ES-I3 (cell line): ENCODE results near the gene CD22.
"Not testable (repeated sequence)": the region's sequence is repeated elsewhere in the genome, so short reads cannot be mapped to it uniquely, and the experiment has no call there.

Experiments used
- H3K36me3 ChIP-seq: 2 replicates; pipeline ENCODE4 v1.6.1; 2013; ENCODE audit warnings: mild to moderate bottlenecking, low read length, control low read depth, moderate library complexity; ENCODE audit not compliant: insufficient read depth
- H3K4me1 ChIP-seq: 2 replicates; pipeline ENCODE4 v1.6.1; 2013; ENCODE audit warnings: mild to moderate bottlenecking, control low read depth, low read length; ENCODE audit not compliant: insufficient read depth
- H3K9ac ChIP-seq: 2 replicates; pipeline ENCODE4 v1.6.1; 2013; ENCODE audit warnings: low read depth, mild to moderate bottlenecking, low read length, moderate library complexity
- H3K9me3 ChIP-seq: 2 replicates; pipeline ENCODE4 v1.6.1; 2013; ENCODE audit warnings: mild to moderate bottlenecking, low read length, moderate library complexity; ENCODE audit not compliant: control insufficient read depth, insufficient read depth

The CD22 gene

DNA sequence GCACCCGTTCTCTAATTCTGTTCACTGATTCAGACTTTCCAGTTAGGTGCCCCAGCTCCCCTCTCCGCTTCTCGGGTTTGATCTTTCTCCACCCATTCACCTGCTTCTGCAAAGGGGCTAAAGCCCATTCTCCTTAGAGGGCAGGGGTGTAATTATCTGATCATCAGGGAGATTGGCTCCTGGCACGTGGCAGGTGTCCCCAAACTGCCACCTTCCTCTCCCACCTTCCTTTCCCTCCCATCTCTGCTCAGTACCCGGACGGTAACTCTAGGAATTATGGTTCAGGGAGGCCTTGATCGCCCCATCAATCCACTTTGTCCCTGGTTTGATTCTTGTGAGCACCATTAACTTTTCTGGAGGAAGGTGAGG, 18.9 kb downstream of the CD22 start:
- H3K4me1 ChIP-seq: no peaks in the 10 kb centered on the region
- no peaks in the 10 kb centered on the region for H3K36me3 ChIP-seq
- no peaks in the 10 kb centered on the region for H3K9me3 ChIP-seq
- H3K9ac ChIP-seq: no peak overlapping the region

DNA sequence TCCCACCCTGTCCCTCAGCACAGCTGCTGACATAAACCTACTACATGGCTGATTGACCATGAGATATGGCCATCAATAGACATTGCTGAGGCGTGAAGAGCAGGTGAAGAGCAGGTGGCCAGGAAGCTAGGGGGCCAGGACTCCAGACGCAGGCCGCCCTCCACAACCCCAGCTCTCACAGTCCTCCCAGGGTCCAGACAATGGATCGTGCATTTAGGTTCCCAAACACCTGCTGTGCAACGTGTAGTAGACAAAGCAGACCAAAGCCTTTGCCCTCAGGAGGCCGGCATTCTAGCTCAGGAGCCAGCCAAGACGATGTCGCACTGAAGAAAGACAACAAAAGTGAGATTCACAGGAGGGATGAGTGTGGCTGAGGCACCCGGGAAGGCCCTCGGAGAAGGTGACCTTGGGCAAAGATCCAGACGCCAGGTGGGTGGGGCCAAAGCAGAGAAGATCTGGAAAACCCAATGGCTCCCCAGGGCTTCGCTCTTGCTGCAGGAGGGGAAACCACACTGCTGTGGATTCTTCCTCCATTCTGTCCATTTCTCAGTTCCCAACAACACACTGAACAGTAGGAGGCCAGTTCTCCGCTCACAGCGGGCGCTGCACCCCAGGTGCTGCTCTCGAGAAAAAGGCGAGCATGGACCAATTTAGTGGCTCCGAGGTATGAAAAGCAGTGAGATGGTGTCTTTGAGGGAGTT, 20.1 kb downstream of the CD22 start:
- Histone ChIP-seq H3K36me3 (no peaks in the 10 kb centered on the region), H3K9ac (no peak overlapping the region), H3K4me1 (no peaks in the 10 kb centered on the region), H3K9me3 (no peaks in the 10 kb centered on the region)

DNA sequence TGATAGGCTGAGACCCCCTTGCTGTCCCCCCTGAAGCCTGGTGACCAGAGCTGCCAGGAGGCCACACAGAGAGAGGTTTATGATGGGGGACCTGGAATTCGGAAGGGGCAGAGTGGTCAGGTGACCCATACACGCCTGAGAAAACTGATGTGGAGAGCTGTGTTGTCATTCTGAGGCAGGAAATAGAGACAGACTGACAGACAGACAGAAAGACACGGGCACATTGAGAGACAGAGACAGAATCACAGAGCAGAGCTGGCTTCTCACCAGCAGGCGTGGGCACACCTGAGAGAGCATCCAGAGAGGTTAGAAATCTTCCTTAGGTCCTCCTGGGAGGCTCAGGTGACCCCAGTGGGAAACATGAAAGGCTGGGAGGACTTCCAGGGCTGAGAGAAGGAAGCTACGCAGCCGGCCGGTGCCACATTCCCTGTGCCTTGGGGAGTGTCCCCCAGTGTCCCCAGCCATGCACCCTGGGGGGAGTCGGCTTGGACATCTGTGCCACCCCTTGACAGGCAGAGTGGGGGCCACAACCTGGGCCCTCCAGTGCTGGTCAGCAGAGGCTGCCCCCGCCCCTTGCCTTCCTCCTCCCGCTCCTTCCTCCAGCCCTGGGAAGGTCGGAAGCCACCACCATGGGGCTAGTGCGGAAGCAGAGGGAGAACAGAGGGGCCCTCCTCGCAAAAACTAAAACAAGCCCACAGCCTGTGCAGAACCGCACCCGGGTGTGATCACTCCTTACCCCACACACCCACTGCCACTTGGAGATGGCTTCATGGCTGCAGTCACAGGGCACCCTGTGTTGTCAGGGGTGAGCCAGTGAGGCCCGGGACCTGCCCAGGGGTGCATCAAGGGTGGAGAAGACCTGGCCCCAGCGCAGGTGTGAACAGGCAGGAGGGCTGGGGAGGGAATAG, 20.9 kb downstream of the CD22 start:
- no peak overlapping the region for H3K9ac ChIP-seq
- H3K4me1 ChIP-seq: no peaks in the 10 kb centered on the region
- no peaks in the 10 kb centered on the region for H3K36me3 ChIP-seq
- H3K9me3 ChIP-seq: no peaks in the 10 kb centered on the region

DNA sequence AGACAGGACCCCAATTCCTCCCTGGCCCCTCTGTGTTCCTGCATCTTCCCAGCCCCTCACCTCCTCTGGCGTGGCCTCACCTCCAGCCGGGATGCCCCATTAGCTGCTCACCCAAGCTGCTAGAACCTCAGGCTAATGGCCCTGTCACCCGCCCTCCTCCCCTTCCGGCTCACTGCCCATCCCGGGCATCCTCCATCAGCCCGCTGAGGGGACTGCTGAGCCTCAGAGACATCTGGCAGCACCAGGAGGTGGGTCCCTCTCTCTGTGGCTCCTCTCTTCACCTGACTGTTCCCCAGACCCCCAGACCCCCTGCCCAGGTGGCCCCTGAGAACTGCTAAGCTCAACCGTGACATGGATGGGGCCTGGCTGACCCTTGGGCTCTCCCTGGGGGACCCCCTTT, 21.6 kb downstream of the CD22 start:
- no peaks in the 10 kb centered on the region for H3K4me1 ChIP-seq

DNA sequence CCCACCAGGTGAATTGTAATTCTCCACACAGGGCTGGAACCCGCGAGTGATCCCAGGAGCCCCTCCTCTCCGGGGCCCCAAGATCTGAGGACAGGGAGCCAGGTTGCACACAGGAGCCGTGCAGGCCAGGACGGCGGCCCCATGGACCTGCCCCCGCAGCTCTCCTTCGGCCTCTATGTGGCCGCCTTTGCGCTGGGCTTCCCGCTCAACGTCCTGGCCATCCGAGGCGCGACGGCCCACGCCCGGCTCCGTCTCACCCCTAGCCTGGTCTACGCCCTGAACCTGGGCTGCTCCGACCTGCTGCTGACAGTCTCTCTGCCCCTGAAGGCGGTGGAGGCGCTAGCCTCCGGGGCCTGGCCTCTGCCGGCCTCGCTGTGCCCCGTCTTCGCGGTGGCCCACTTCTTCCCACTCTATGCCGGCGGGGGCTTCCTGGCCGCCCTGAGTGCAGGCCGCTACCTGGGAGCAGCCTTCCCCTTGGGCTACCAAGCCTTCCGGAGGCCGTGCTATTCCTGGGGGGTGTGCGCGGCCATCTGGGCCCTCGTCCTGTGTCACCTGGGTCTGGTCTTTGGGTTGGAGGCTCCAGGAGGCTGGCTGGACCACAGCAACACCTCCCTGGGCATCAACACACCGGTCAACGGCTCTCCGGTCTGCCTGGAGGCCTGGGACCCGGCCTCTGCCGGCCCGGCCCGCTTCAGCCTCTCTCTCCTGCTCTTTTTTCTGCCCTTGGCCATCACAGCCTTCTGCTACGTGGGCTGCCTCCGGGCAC, 22.6 kb downstream of the CD22 start:
- Histone ChIP-seq H3K4me1 (no peaks in the 10 kb centered on the region), H3K9me3 (no peaks in the 10 kb centered on the region), H3K36me3 (no peaks in the 10 kb centered on the region), H3K9ac (no peak overlapping the region)

More for the DNA sequence above, 21.6 kb downstream of the CD22 start:
- no peaks in the 10 kb centered on the region for H3K9me3 ChIP-seq
- H3K36me3 ChIP-seq: no peaks in the 10 kb centered on the region
- no peak overlapping the region for H3K9ac ChIP-seq

DNA sequence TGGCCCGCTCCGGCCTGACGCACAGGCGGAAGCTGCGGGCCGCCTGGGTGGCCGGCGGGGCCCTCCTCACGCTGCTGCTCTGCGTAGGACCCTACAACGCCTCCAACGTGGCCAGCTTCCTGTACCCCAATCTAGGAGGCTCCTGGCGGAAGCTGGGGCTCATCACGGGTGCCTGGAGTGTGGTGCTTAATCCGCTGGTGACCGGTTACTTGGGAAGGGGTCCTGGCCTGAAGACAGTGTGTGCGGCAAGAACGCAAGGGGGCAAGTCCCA, 23.1 kb downstream of the CD22 start:
- Histone ChIP-seq H3K36me3 (no peaks in the 10 kb centered on the region), H3K9ac (no peak overlapping the region), H3K4me1 (no peaks in the 10 kb centered on the region), H3K9me3 (no peaks in the 10 kb centered on the region)

DNA sequence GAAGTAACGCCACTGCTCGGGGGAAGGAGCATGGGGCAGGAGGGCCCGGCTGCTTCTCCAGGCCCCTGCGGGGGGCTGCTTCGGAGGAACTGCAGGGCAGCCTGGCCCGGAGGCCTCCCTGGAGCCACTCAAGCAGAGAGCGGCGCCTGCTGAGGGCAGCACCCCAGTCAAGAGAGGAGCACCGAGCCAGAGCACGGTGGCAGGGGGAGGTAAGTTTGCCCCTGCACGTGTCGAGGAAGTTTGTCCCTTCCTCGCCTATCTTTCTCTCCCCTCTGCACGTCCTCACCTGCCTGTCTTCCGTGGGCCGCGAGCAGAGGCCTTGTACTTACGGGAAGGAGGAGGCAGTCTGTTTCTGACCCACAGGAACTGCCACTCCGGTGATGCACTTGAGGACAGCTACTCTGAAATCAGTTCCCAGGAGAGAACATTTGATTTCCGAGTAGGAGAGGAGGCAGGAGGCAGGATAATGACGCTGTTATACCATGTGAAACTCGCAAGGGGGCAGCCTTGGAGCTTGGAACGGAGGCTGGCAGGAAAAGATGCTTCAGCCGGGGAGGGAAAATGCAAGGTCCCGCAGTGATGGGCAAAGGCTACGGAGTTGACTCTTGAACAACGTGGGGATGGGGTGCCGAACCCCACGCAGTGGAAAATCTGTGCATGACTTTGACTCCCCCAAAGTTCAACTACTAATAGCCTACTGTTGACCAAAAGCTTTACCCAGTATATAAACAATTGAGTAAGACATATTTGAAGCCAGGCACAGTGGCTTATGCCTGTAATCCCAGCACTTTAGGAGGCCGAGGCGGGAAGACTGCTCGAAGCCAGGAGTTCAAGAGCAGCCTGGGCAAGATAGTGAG, 23.7 kb downstream of the CD22 start:
- Histone ChIP-seq H3K9me3 (no peaks in the 10 kb centered on the region), H3K9ac (no peak overlapping the region), H3K4me1 (no peaks in the 10 kb centered on the region; the same call in 1 of the 2 replicates)

DNA sequence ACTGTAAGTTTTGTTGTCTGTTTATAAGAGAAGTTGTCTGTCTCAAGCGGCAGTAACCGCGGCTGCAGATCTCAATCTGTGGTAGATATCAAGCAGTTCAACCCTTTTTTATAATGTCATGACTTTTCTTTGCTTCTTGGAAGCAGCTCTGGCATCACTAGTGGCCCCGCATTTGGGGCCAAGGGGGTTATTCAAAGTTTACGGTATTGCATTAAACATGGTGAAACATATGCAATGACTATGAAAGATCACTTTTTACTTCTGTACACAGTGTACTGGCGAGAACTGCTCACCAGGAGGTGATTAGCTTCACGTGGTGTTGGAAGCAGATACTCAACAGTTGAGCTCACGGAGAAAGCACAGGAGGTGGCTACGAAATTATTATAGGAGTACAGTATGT, 24.6 kb downstream of the CD22 start:
- Histone ChIP-seq H3K9ac (no peak overlapping the region), H3K9me3 (no peaks in the 10 kb centered on the region), H3K4me1 (no peaks in the 10 kb centered on the region; the same call in 1 of the 2 replicates), H3K36me3 (no peaks in the 10 kb centered on the region)

More for the DNA sequence above, 23.7 kb downstream of the CD22 start:
- H3K36me3 ChIP-seq: no peaks in the 10 kb centered on the region

DNA sequence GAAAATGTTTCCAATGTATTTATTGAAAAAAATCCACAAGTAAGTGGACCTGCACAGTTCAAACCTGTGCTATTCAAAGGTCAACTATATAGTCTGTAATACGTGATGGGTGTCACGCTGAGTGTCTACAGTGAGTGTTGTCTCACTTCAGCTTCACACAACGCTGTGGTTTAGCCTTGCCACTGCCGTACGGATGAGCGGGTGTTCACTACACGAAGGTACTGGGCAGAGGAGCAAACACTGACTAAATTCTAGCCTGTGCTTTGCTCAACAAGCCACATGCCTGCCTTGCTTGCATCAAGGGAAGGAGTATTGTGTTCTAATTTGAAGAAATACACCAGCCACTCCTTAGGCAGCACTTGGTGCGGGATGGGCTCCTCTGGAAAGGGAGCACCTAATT, 25.9 kb downstream of the CD22 start:
- no peaks in the 10 kb centered on the region for H3K9me3 ChIP-seq
- H3K9ac ChIP-seq: no peak overlapping the region
- H3K36me3 ChIP-seq: no peaks in the 10 kb centered on the region
- H3K4me1 ChIP-seq: no peaks in the 10 kb centered on the region; the same call in 1 of the 2 replicates

DNA sequence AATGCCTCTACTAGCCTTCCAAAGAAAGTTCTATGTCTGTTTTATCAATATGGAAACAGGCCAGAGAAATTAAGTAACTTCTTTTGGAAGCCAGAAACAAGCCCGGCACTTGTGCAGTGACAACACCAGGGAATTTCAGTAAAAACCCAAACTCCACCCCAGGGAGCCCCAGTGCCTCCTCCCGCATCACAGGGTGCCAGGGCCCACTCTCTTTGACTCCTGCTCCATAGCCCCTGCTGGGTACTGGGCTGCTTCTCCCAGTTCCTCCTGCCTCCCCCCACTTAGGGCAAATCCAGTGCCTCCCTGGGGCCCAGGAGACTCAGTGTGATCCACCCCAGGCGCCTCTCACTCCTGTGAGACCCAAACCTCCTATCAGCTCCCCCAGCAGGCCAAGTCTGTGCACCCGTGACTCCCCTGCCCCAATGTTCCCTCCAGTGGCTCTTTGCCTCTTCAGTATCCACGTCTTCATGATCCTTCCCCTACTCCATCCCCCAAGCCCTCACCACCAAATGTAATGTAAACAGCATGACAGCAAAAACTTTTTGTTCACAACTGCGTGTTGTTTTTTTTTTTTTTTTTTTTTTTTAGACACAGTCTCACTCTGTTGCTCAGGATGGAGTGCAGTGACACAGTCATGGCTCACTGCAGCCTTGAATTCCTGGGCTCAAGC, 26.9 kb downstream of the CD22 start:
- Histone ChIP-seq H3K9me3 (no peaks in the 10 kb centered on the region), H3K36me3 (no peaks in the 10 kb centered on the region), H3K9ac (no peak overlapping the region), H3K4me1 (no peaks in the 10 kb centered on the region; the same call in 1 of the 2 replicates)

DNA sequence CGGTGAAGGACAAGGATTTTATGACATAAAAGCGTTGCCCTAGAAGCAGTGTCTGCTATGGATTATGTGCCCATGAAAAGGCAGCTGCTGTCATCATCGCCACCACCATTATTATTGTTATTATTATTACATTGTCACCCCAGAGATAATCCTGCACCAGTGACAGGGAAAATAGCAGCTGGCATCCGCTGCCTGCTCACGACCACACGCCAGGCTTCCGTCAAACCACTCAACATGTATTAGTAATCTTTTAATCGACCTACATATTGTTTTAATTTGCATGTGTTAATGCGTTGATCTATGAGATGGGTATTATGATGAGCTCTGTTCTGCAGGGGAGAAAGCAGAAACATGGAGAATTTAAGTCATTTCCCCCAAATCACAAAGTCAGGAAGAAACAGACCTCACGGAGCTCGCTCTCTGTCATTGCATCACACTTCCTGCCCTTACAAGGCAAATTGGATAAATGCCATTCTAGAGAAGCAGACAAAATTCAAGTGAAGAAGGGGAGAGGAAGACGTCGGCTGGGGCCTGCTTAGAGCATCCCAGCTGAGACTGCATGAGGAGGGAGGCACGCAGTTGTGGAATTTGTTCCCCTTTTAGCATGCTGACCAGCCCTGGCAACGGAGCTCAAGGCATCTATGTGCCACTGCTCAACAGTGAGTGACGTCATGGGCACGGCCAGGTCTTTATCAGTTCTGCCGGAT, 29.0 kb downstream of the CD22 start, which contains the start of gene FFAR3:
TSS of gene FFAR3 (plus strand) at position 594 of the 707 bp plus-strand sequence. CDS start 431 bp downstream, outside the sequence.
- Histone ChIP-seq H3K9ac (no peak within 1 kb of the TSS), H3K4me1 (no peaks in the 10 kb centered on the region; the same call in 1 of the 2 replicates), H3K9me3 (no peaks in the 10 kb centered on the region), H3K36me3 (no peaks in the 10 kb centered on the region)

DNA sequence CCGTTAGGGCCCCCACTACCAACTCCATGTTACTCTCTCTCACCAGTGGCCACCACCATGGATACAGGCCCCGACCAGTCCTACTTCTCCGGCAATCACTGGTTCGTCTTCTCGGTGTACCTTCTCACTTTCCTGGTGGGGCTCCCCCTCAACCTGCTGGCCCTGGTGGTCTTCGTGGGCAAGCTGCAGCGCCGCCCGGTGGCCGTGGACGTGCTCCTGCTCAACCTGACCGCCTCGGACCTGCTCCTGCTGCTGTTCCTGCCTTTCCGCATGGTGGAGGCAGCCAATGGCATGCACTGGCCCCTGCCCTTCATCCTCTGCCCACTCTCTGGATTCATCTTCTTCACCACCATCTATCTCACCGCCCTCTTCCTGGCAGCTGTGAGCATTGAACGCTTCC, 29.8 kb downstream of the CD22 start:
- H3K9me3 ChIP-seq, H3K9ac ChIP-seq: not testable (repeated sequence)

DNA sequence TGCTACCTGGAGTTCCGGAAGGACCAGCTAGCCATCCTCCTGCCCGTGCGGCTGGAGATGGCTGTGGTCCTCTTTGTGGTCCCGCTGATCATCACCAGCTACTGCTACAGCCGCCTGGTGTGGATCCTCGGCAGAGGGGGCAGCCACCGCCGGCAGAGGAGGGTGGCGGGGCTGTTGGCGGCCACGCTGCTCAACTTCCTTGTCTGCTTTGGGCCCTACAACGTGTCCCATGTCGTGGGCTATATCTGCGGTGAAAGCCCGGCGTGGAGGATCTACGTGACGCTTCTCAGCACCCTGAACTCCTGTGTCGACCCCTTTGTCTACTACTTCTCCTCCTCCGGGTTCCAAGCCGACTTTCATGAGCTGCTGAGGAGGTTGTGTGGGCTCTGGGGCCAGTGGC, 30.4 kb downstream of the CD22 start:
- H3K9ac ChIP-seq, H3K4me1 ChIP-seq, H3K9me3 ChIP-seq, H3K36me3 ChIP-seq: not testable (repeated sequence)

More for the DNA sequence above, 29.8 kb downstream of the CD22 start:
- not testable (repeated sequence) for H3K4me1 ChIP-seq, H3K36me3 ChIP-seq
